NOMO-1 treated with dmso at 0.1 percent for 144 hours (cell line): ENCODE data around the gene PRKG1.
"Not testable (repeated sequence)": the region's sequence is repeated elsewhere in the genome, so short reads cannot be mapped to it uniquely, and the experiment has no call there.

Experiments
- DNase-seq: peaks from one replicate; lab custom pipeline; 2025; ENCODE audit not compliant: unreplicated experiment; lab: John Stamatoyannopoulos, UW

The PRKG1 gene

DNA sequence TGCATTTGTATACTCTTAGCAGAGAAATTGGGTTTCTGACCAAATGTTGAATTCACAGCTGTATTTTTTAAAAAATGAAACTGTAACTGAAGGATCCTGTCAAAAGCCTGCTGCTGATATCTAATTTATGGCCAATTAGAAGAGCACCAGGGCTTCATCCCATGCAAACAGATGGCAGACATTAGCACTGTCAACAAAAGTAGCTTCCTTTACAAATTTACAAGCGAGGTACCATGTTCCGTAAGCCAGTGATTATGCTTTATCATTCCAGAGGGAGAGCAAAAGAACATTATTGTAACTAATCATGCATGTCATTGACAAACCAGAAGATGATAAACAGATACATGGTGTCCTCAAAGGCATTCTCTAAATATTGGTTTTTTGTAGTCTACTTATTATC is 1062.6 kb downstream of the PRKG1 start:
- DNase-seq, result no peak

GRCh38 chr10:52143338-52143737 is 1069.1 kb downstream of the PRKG1 start:
- DNase-seq, result no peak

DNA sequence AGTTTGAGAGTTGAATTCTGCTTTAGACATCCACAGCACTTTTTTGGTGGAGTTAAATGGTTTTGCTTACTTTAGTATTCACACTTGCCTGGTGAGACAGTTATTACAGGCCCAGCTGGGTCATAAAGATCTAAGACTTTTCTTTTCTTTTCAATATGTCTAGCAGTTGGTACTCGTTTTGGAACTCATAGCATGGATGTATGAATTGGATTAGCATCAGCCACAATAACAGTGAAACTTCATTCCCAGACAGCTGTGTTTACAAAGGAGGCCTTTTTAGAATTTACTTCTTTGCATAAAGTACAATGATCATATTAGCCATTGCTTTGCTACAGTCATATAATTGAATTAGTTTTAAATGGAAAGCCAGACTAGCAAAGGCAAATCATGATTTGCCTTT is 1071.3 kb downstream of the PRKG1 start:
- DNase-seq, result no peak

GRCh38 chr10:52146766-52147165 is 1072.5 kb downstream of the PRKG1 start:
- DNase-seq, result no peak

GRCh38 chr10:52170776-52171175 is 1096.5 kb downstream of the PRKG1 start:
- DNase-seq, result no peak

GRCh38 chr10:52172581-52172980 is 1098.3 kb downstream of the PRKG1 start:
- DNase-seq, result no peak

GRCh38 chr10:52185256-52185655 is 1111.0 kb downstream of the PRKG1 start:
- DNase-seq, result no peak

GRCh38 chr10:52187521-52188258 is 1113.4 kb downstream of the PRKG1 start:
- no peak for DNase-seq

- DNase-seq, result no peak
Observed at GRCh38 chr10:52191049-52191448, 1116.8 kb downstream of the PRKG1 start.

- DNase-seq, result no peak
Observed at GRCh38 chr10:52194191-52194590, 1119.9 kb downstream of the PRKG1 start.

DNA sequence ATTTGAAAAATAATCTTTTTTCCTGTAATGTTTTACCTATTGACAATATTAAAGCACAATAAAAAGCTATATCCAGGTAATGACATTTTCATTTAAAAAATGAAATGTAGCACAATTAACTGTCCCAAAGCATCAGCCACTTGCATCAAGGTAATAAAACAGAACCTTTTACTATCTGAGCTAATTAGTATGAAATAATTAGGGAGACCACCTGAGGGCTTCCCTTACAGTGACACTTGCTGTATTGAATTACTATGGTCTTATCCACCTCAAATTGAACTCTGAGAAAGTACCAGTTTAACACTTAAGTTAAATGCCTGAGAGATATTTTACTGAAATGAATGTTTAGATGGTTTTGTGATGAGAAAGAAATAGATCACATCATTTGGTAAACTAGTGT is 1120.4 kb downstream of the PRKG1 start:
- no peak for DNase-seq

- DNase-seq, result no peak
Observed at GRCh38 chr10:52197098-52197497, 1122.8 kb downstream of the PRKG1 start.

GRCh38 chr10:52198540-52198939 is 1124.3 kb downstream of the PRKG1 start:
- DNase-seq, result no peak

GRCh38 chr10:52204906-52205305 is 1130.6 kb downstream of the PRKG1 start:
- not testable (repeated sequence) for DNase-seq

DNA sequence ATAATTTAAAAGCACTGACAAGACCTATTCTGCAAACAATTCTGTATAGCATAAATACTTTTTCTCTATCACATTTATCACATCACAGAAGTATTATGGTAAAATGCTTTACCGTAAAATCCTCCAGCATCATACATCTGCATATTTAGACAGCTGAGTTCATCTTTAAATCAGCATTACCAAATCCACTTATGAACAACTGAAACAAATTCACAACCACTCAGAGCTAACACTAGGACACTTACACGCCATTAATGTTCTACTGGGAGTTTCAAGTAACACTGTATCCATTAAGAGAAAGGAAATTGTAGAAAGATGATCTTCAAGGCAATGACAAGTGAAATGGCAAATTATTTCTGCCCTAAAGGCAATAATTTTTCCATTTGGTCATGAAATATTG is 1134.1 kb downstream of the PRKG1 start:
- DNase-seq, result no peak

GRCh38 chr10:52210161-52210560 is 1135.9 kb downstream of the PRKG1 start:
- no peak for DNase-seq

DNA sequence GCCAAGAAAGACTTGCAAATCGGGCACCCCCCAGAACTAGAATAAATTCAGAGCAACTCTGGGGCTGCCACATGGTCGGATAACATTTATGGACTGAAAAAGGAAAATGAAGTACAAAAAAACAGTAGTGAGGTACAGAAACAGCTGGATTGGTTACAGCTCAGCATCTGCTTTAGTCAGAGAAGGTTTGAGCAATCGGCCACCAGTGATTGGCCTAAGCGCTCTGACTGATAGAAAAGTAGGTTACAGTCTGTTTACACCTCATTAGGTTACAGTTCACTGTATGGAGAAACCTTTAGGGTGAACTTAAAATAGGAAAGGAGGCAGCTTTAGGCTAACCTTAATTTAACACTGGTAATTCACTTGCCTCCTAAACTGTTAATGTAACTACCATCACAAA is 1137.8 kb downstream of the PRKG1 start:
- no peak for DNase-seq

GRCh38 chr10:52212802-52213201 is 1138.5 kb downstream of the PRKG1 start:
- DNase-seq, result no peak

- no peak for DNase-seq
Observed at GRCh38 chr10:52213321-52213752, 1139.0 kb downstream of the PRKG1 start.

DNA sequence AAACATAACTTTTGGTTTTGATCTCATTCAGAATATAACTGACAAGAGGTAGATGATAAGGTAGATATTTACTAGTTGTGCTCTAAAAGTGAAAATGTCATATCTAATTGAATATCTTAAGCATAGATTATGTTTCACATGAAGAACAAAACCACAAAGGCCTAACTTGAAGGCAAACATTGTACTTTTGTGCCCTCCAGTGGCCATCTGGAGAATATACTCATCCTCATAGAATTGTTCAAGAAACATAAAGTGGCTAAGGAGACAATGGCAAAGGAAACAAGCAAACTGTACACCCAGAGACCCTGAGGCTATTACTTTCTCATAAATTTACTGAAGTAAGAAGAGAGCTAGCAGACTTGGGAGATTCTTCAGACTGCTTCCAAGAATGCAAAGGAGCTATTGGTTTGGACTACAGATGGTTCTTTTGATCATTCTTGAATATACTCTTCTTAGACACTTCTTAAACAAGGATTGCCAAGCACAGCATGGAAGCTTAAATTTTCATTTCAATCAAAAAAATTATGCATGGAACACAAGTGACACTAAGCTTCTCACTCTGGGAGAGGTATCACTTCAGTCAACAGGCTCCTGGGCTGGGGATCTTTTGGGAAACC is 1141.6 kb downstream of the PRKG1 start:
- no peak for DNase-seq

- no peak for DNase-seq
Observed at GRCh38 chr10:52216852-52217251, 1142.6 kb downstream of the PRKG1 start.

GRCh38 chr10:52217531-52217930 is 1143.2 kb downstream of the PRKG1 start:
- DNase-seq, result no peak

- no peak for DNase-seq
Observed at GRCh38 chr10:52220947-52221346, 1146.7 kb downstream of the PRKG1 start.
